Sigmoid colon (tissue), 7 donors: ENCODE results near the gene TRIM65. TPM values are rescaled to one million over a fixed set of nuclear protein-coding genes. Genes with fewer than 3 reads are reported as not detected.

Experiments
- DNase-seq: peaks from one replicate; pipeline ENCODE4 v3.0.0-alpha.2; 2019
- H3K27ac ChIP-seq, 4 donors: fragments of 200-600 bp; sonication (generic); one replicate each; pipeline ENCODE4 v1.5.1; 2016 to 2019; ENCODE audit warnings: mild to moderate bottlenecking in 1 of 4
- H3K27me3 ChIP-seq, 3 donors: fragments of 200-600 bp; sonication (generic); one replicate each; pipeline ENCODE4 v1.5.1; 2019; ENCODE audit warnings: mild to moderate bottlenecking in 1 of 3
- H3K36me3 ChIP-seq, 4 donors: fragments of 200-600 bp; sonication (generic); one replicate each; pipeline ENCODE4 v1.5.1; 2016 to 2019
- H3K4me1 ChIP-seq, 4 donors: fragments of 200-600 bp; sonication (generic); one replicate each; pipeline ENCODE4 v1.5.1; 2017 to 2019
- H3K4me3 ChIP-seq, 4 donors: fragments of 200-600 bp; sonication (generic); one replicate each; pipeline ENCODE4 v1.5.1; 2017 to 2019; ENCODE audit warnings: mild to moderate bottlenecking in 2 of 4, moderate library complexity in 1 of 4
- H3K9me3 ChIP-seq, 4 donors: fragments of 200-600 bp in 3 of 4; sonication (generic) in 3 of 4; one replicate each; pipeline versions ENCODE4 v1.5.1 to v1.6.1; 2013 to 2019
- EP300 ChIP-seq, 4 donors: sonication (generic); formaldehyde crosslinking; IDR thresholded peaks; one replicate each; pipeline ENCODE4 v1.6.1; 2017; ENCODE audit warnings: antibody characterized with exemption in 4 of 4
- POLR2A ChIP-seq, 2 donors: fragments of 450-650 bp; IDR thresholded peaks; one replicate each; pipeline ENCODE4 v1.6.1; 2016; ENCODE audit warnings: antibody characterized with exemption in 2 of 2, mild to moderate bottlenecking in 2 of 2, moderate library complexity in 2 of 2
- POLR2AphosphoS5 ChIP-seq, 4 donors: sonication (generic); formaldehyde crosslinking; IDR thresholded peaks; one replicate each; pipeline ENCODE4 v1.6.1; 2017; ENCODE audit warnings: antibody characterized with exemption in 4 of 4
- WGBS, 2 donors: extraction: QIAGEN DNeasy Blood & Tissue Kit; methylation state at CpG; one replicate each; pipeline ENCODE4 v1.1.7; 2013; 5-methylcytosine and 5-hydroxymethylcytosine counted together
- intact Hi-C: fragments of 100-400 bp; cut with DNase I; formaldehyde crosslinking; loops from one replicate; pipeline ENCODE4 v1.15.1; 2023
- polyA plus RNA-seq, 3 donors: library from polyadenylated mRNA; stranded (reverse); fragments of 200-250 nt; gene quantifications; one replicate each; pipeline ENCODE4 v1.2.3, GENCODE V29; 2013
- total RNA-seq, 4 donors: library from RNA; depleted of rRNA; stranded (reverse); fragments of >200 nt; gene quantifications; one replicate each; pipeline ENCODE4 v1.1.0, GENCODE V29; 2016
- TF ChIP-seq, protein P1 (sequence below), 4 experiments: fragments of 450-650 bp in 3 of 4; fragments of 200-600 bp in 1 of 4; IDR thresholded peaks; one replicate each; pipeline ENCODE4 v1.5.1; 2016 to 2019; ENCODE audit warnings: antibody characterized with exemption in 4 of 4, mild to moderate bottlenecking in 3 of 4, moderate library complexity in 2 of 4
- donor health status: healthy with polysubstance abuse.
- donor health status: Bipolar disorder and iron deficiency.
- donor health status: healthy.

TRIM65 gene
- total and polyA plus RNA-seq, 7 donors = 7.2 to 27.5 (median 22.4) TPM

GRCh38 chr17:75909051-75909811 lies 12.5 kb upstream of the TRIM65 start:
- intact Hi-C loops = loop anchor here (10.0 kb wide), 1 partner anchor 166 kb away; the partner anchor contains the start of genes GALR2, SRP68 and ZACN
- TF ChIP-seq POLR2A (IDR thresholded peaks at IDR 0.05) (no peak), EP300 (IDR thresholded peaks at IDR 0.05) (no peak), POLR2AphosphoS5 (IDR thresholded peaks at IDR 0.05) (no peak)

GRCh38 chr17:75908201-75908600 lies 11.4 kb upstream of the TRIM65 start:
- H3K4me3 ChIP-seq = no peak overlapping the region
- no peaks in the 10 kb centered on the region for H3K27me3 ChIP-seq
- DNase-seq = no peak
- 27 to 66% methylated on average over 6 of the region's 6 CpGs for WGBS, 2 donors
- TF ChIP-seq POLR2AphosphoS5 (IDR thresholded peaks at IDR 0.05) (no peak), EP300 (IDR thresholded peaks at IDR 0.05) (no peak)
- TF ChIP-seq, protein P1, sequence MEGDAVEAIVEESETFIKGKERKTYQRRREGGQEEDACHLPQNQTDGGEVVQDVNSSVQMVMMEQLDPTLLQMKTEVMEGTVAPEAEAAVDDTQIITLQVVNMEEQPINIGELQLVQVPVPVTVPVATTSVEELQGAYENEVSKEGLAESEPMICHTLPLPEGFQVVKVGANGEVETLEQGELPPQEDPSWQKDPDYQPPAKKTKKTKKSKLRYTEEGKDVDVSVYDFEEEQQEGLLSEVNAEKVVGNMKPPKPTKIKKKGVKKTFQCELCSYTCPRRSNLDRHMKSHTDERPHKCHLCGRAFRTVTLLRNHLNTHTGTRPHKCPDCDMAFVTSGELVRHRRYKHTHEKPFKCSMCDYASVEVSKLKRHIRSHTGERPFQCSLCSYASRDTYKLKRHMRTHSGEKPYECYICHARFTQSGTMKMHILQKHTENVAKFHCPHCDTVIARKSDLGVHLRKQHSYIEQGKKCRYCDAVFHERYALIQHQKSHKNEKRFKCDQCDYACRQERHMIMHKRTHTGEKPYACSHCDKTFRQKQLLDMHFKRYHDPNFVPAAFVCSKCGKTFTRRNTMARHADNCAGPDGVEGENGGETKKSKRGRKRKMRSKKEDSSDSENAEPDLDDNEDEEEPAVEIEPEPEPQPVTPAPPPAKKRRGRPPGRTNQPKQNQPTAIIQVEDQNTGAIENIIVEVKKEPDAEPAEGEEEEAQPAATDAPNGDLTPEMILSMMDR (IDR thresholded peaks at IDR 0.05) = no peak
- peaks cover 0 to 18% (median 13%) of the 10 kb centered on the region in 4 donors for H3K4me1 ChIP-seq
- H3K9me3 ChIP-seq = no peaks in the 10 kb centered on the region
- peaks cover 0 to 11% (median 0%) of the 10 kb centered on the region in 4 donors for H3K36me3 ChIP-seq
- no peak overlapping the region for H3K27ac ChIP-seq
- intact Hi-C loops = loop anchor here (10.0 kb wide), 1 partner anchor 167 kb away; the partner anchor contains the start of genes GALR2, SRP68 and ZACN

More at GRCh38 chr17:75909051-75909811, 12.5 kb upstream of the TRIM65 start:
- no peak overlapping the region for H3K27ac ChIP-seq
- no peak overlapping the region for H3K4me3 ChIP-seq
- no peaks in the 10 kb centered on the region for H3K9me3 ChIP-seq
- no peak for DNase-seq
- H3K4me1 ChIP-seq = peaks cover 0 to 10% (median 5%) of the 10 kb centered on the region in 4 donors
- H3K36me3 ChIP-seq = peaks cover 0 to 21% (median 7%) of the 10 kb centered on the region in 4 donors
- WGBS, 2 donors = 52 to 76% methylated on average over 14 of the region's 14 CpGs
- no peaks in the 10 kb centered on the region for H3K27me3 ChIP-seq

DNA sequence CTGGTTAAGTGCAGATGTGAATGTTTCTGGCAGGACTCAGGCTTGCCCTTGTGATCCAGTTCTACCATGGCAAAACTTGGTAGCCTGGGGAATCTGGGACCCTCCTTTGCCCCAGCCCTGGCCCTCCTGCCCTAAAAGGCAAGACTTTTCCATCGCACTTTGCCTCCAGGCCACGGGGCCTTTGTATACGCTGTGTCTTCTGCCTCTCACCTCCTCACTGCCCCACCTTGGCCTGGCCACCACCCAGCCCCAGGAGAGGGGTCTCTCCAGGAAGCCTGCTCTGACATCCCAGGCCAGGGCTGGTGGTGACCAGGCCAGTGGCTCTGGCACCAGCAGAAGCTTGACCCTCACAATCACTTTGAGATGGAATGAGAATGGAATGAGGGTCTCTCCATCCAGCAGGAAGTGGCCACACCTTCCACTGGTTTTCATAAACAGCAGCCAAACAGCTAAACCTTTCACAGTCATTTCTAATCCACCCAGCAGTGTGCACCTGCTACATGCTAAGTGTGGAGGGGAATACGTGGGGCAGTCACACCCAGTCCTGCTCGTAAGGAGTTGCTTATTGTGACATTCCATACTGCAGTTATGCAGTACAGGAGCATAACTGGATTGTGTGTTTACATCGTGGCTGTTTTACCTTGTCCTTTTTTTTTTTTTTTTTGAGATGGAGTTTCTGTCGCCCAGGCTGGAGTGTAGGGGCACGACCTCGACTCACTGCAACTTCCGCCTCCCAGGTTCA lies 9.6 kb upstream of the TRIM65 start:
- TF ChIP-seq, protein P1 (IDR thresholded peaks at IDR 0.05) = no peak
- TF ChIP-seq EP300 (IDR thresholded peaks at IDR 0.05) = no peak
- no peak for TF ChIP-seq POLR2A (IDR thresholded peaks at IDR 0.05)
- no peak for TF ChIP-seq POLR2AphosphoS5 (IDR thresholded peaks at IDR 0.05)

GRCh38 chr17:75904749-75905521 lies 8.2 kb upstream of the TRIM65 start, which contains the start of gene MRPL38:
MRPL38 (minus strand) TSS chr17:75904884; CDS start chr17:75904875, 9 bp downstream.
- peak within 1 kb of the TSS; percentile 71 to 83 (median 81) for H3K4me3 ChIP-seq
- peaks cover 15 to 33% (median 18%) of the 10 kb centered on the region in 4 donors for H3K36me3 ChIP-seq
- intact Hi-C loops = loop anchor here (1.0 to 10.0 kb wide), 4 partner anchors 36 to 170 kb away; partner anchors contain the start of genes ACOX1, FBF1, GALR2 and SRP68
- TF ChIP-seq POLR2AphosphoS5 (IDR thresholded peaks at IDR 0.05) = peak; percentile 61 to 85 (median 84)
- TF ChIP-seq POLR2A (IDR thresholded peaks at IDR 0.05) = peak in 1 of 2 donors; percentile 50
- TF ChIP-seq EP300 (IDR thresholded peaks at IDR 0.05) = no peak
- TF ChIP-seq, protein P1 (IDR thresholded peaks at IDR 0.05) = peak; percentile 96 to 99 (median 98)
- H3K4me1 ChIP-seq = peaks cover 0 to 19% (median 13%) of the 10 kb centered on the region in 4 donors
- WGBS, 2 donors = 1 to 3% methylated on average over 68 to 69 of the region's 69 CpGs
- no peaks in the 10 kb centered on the region for H3K27me3 ChIP-seq
- peak; percentile 97 for DNase-seq
- peak within 1 kb of the TSS; percentile 86 to 93 (median 90) for H3K27ac ChIP-seq
- H3K9me3 ChIP-seq = no peaks in the 10 kb centered on the region

More for the DNA sequence above, 9.6 kb upstream of the TRIM65 start:
- H3K27me3 ChIP-seq = no peaks in the 10 kb centered on the region
- no peaks in the 10 kb centered on the region for H3K9me3 ChIP-seq
- H3K4me1 ChIP-seq = peaks cover 0 to 19% (median 13%) of the 10 kb centered on the region in 4 donors
- H3K36me3 ChIP-seq = peaks cover 3 to 25% (median 7%) of the 10 kb centered on the region in 4 donors
- H3K4me3 ChIP-seq = no peak overlapping the region
- no peak for DNase-seq
- 52 to 74% methylated on average over 10 of the region's 10 CpGs for WGBS, 2 donors
- H3K27ac ChIP-seq = peak overlapping the region; percentile 86 to 93 (median 90)
- intact Hi-C loops = loop anchor here (10.0 kb wide), 1 partner anchor 168 kb away; the partner anchor contains the start of genes GALR2, SRP68 and ZACN
